ENCODE results near the gene SARNP.

Gene SARNP

GRCh38 chr12:55737581-55738122 is 79.9 kb downstream of the SARNP start:
- Histone ChIP-seq H3K9ac (ENCODE audit: low read length) (peak overlapping the region; percentile 42; the same call in 1 of the 2 replicates), H3K79me2 (ENCODE audit: insufficient read depth, low read length) (no peaks in the 10 kb centered on the region), H4K20me1 (ENCODE audit: insufficient read depth, low read length) (no peaks in the 10 kb centered on the region), H3F3A (ENCODE audit: insufficient read depth, low read length) (no peaks in the 10 kb centered on the region), H3K27me3 (ENCODE audit: insufficient read depth, low read length) (no peaks in the 10 kb centered on the region; the same call in 1 of the 2 replicates), H3K27ac (ENCODE audit: low read depth, low read length, poor library complexity, severe bottlenecking) (peak overlapping the region; percentile 43), H3K9me3 (ENCODE audit: low read length) (no peaks in the 10 kb centered on the region), H3K4me1 (ENCODE audit: insufficient read depth, low read length, severe bottlenecking) (peaks cover 16% of the 10 kb centered on the region), H3K4me2 (ENCODE audit: low read length) (peak overlapping the region; percentile 89), H3K4me3 (ENCODE audit: low read depth, low read length, poor library complexity, severe bottlenecking) (peak overlapping the region; percentile 63), H3K9me2 (ENCODE audit: low read depth, low read length) (no peaks in the 10 kb centered on the region), H2AFZ (ENCODE audit: low read length) (peak overlapping the region; percentile 4; the same call in 1 of the 2 replicates), H3K36me3 (ENCODE audit: insufficient read depth, low read length) (no peaks in the 10 kb centered on the region)
- TF ChIP-seq EZH2 (IDR thresholded peaks at IDR 0.05; ENCODE audit: borderline replicate concordance, low read length): no peak
- TF ChIP-seq CTCF (IDR thresholded peaks at IDR 0.05; ENCODE audit: low read length): no peak

GRCh38 chr12:55736780-55737580 is 80.5 kb downstream of the SARNP start:
- Histone ChIP-seq H3K36me3 (ENCODE audit: insufficient read depth, low read length) (no peaks in the 10 kb centered on the region), H3K79me2 (ENCODE audit: insufficient read depth, low read length) (no peaks in the 10 kb centered on the region), H3K9me3 (ENCODE audit: low read length) (no peaks in the 10 kb centered on the region), H2AFZ (ENCODE audit: low read length) (no peak overlapping the region), H3F3A (ENCODE audit: insufficient read depth, low read length) (no peaks in the 10 kb centered on the region), H3K4me2 (ENCODE audit: low read length) (no peak overlapping the region), H3K27me3 (ENCODE audit: insufficient read depth, low read length) (no peaks in the 10 kb centered on the region; the same call in 1 of the 2 replicates), H3K4me1 (ENCODE audit: insufficient read depth, low read length, severe bottlenecking) (peaks cover 14% of the 10 kb centered on the region), H4K20me1 (ENCODE audit: insufficient read depth, low read length) (no peaks in the 10 kb centered on the region), H3K9ac (ENCODE audit: low read length) (no peak overlapping the region), H3K27ac (ENCODE audit: low read depth, low read length, poor library complexity, severe bottlenecking) (no peak overlapping the region), H3K4me3 (ENCODE audit: low read depth, low read length, poor library complexity, severe bottlenecking) (no peak overlapping the region), H3K9me2 (ENCODE audit: low read depth, low read length) (no peaks in the 10 kb centered on the region)
- TF ChIP-seq EZH2 (IDR thresholded peaks at IDR 0.05; ENCODE audit: borderline replicate concordance, low read length) (no peak), CTCF (IDR thresholded peaks at IDR 0.05; ENCODE audit: low read length) (peak; percentile 94)

- H3K9ac ChIP-seq (ENCODE audit: low read length): no peak overlapping the region
Observed at GRCh38 chr12:55736076-55736475, 81.4 kb downstream of the SARNP start.

More at GRCh38 chr12:55736076-55736475, 81.4 kb downstream of the SARNP start:
- Histone ChIP-seq H2AFZ (ENCODE audit: low read length) (no peak overlapping the region), H3K4me1 (ENCODE audit: insufficient read depth, low read length, severe bottlenecking) (peaks cover 14% of the 10 kb centered on the region), H3K27me3 (ENCODE audit: insufficient read depth, low read length) (no peaks in the 10 kb centered on the region), H3K27ac (ENCODE audit: low read depth, low read length, poor library complexity, severe bottlenecking) (no peak overlapping the region), H3K36me3 (ENCODE audit: insufficient read depth, low read length) (no peaks in the 10 kb centered on the region), H4K20me1 (ENCODE audit: insufficient read depth, low read length) (no peaks in the 10 kb centered on the region), H3K4me3 (ENCODE audit: low read depth, low read length, poor library complexity, severe bottlenecking) (no peak overlapping the region), H3K9me3 (ENCODE audit: low read length) (no peaks in the 10 kb centered on the region), H3K79me2 (ENCODE audit: insufficient read depth, low read length) (no peaks in the 10 kb centered on the region), H3K4me2 (ENCODE audit: low read length) (no peak overlapping the region), H3F3A (ENCODE audit: insufficient read depth, low read length) (no peaks in the 10 kb centered on the region), H3K9me2 (ENCODE audit: low read depth, low read length) (no peaks in the 10 kb centered on the region)
- TF ChIP-seq EZH2 (IDR thresholded peaks at IDR 0.05; ENCODE audit: borderline replicate concordance, low read length): no peak
- TF ChIP-seq CTCF (IDR thresholded peaks at IDR 0.05; ENCODE audit: low read length): no peak
